ENCODE results near the gene ARAP3. TPM values are rescaled to one million over a fixed set of nuclear protein-coding genes. Genes with fewer than 3 reads are reported as not detected.

Gene ARAP3
- total and polyA plus RNA-seq, 9 of the 15 experiments (the other 6 are each of a cell fraction or from before 2014, with no cell fraction given): 0.83 to 25.7 (median 6.4) TPM

GRCh38 chr5:141716009-141716408 is 34.0 kb upstream of the ARAP3 start:
- in situ Hi-C loops (cut with MboI): no loop called here
- ChIA-PET POLR2A (interaction anchor here (0.5 to 1.3 kb wide), 3 partner anchors 16 to 130 kb away, joined by 3 read pairs; no protein-coding TSS in a partner anchor), CTCF (ENCODE audit: low intra/inter-chr PET ratio) (no interaction called here)
- no peaks in the 10 kb centered on the region; the same call in 1 of the 2 replicates for H4K20me1 ChIP-seq (replicated peaks; ENCODE audit: control insufficient read depth, insufficient read depth, low read length)
- no peaks in the 10 kb centered on the region for H3K9me1 ChIP-seq (ENCODE audit: control insufficient read depth, insufficient read depth, low read length)
- peaks cover 2 to 44% of the 10 kb centered on the region in 2 experiments; a peak in 3 of 5 replicates for H3K27me3 ChIP-seq (ENCODE audit: control insufficient read depth in 2 of 2, insufficient read depth in 2 of 2, low read length in 2 of 2)
- no TSS peak for BruUV-seq (replicated peaks)
- intact Hi-C loops (cut with micrococcal nuclease): no loop called here
- no peak overlapping the region for H3K9ac ChIP-seq (ENCODE audit: insufficient read depth in 1 of 2, low read depth in 2 of 2, low read length in 2 of 2)
- no peak overlapping the region for H2AFZ ChIP-seq (ENCODE audit: low read depth, low read length)
- H3K4me3 ChIP-seq: no peak overlapping the region
- 2% methylated on average over 3 of the region's 3 CpGs for WGBS (ENCODE audit: insufficient coverage, low coverage, missing lambda C conversion rate)
- H3K4me1 ChIP-seq (replicated peaks in 1 of 2; ENCODE audit: control insufficient read depth in 2 of 2, insufficient read depth in 2 of 2, low read length in 2 of 2): no peaks in the 10 kb centered on the region; a peak in 1 of 5 replicates
- no peaks in the 10 kb centered on the region for H3K79me2 ChIP-seq (ENCODE audit: control insufficient read depth, insufficient read depth, low read length)
- no peak overlapping the region for H3K4me2 ChIP-seq (ENCODE audit: insufficient read depth, low read length)
- no peaks in the 10 kb centered on the region for H3K36me3 ChIP-seq (ENCODE audit: control insufficient read depth, insufficient read depth, low read length)
- no peak for TF ChIP-seq FOS (IDR thresholded peaks at IDR 0.05; ENCODE audit: extremely low read depth, insufficient read length)
- no peak for TF ChIP-seq KLF1 (tag; IDR thresholded peaks at IDR 0.05)
- TF ChIP-seq TOE1 (IDR thresholded peaks at IDR 0.05; ENCODE audit: borderline replicate concordance): no peak
- TF ChIP-seq TOE1 (CRISPR knock-in tag; IDR thresholded peaks at IDR 0.05; ENCODE audit: borderline replicate concordance, low read depth): no peak
- TF ChIP-seq, protein P1, sequence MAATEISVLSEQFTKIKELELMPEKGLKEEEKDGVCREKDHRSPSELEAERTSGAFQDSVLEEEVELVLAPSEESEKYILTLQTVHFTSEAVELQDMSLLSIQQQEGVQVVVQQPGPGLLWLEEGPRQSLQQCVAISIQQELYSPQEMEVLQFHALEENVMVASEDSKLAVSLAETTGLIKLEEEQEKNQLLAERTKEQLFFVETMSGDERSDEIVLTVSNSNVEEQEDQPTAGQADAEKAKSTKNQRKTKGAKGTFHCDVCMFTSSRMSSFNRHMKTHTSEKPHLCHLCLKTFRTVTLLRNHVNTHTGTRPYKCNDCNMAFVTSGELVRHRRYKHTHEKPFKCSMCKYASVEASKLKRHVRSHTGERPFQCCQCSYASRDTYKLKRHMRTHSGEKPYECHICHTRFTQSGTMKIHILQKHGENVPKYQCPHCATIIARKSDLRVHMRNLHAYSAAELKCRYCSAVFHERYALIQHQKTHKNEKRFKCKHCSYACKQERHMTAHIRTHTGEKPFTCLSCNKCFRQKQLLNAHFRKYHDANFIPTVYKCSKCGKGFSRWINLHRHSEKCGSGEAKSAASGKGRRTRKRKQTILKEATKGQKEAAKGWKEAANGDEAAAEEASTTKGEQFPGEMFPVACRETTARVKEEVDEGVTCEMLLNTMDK (IDR thresholded peaks at IDR 0.05; ENCODE audit: borderline replicate concordance, insufficient read depth, low read depth, low read length, poor library complexity, severe bottlenecking): no peak
- no peak for TF ChIP-seq IRF2 (CRISPR knock-in tag; IDR thresholded peaks at IDR 0.05)
- TF ChIP-seq ZNF165 (CRISPR knock-in tag; IDR thresholded peaks at IDR 0.05; ENCODE audit: borderline replicate concordance): no peak
- no peak for TF ChIP-seq NELFE (IDR thresholded peaks at IDR 0.05; ENCODE audit: insufficient read depth, insufficient read length)
- no peak for TF ChIP-seq RCOR1 (IDR thresholded peaks at IDR 0.05; ENCODE audit: borderline replicate concordance in 1 of 2, low read depth in 2 of 2, low read length in 2 of 2)
- no peak for TF ChIP-seq FOXJ3 (CRISPR knock-in tag; IDR thresholded peaks at IDR 0.05)
- TF ChIP-seq XRCC3 (IDR thresholded peaks at IDR 0.05): no peak
- no peak for TF ChIP-seq ZNF282 (CRISPR knock-in tag; IDR thresholded peaks at IDR 0.05)
- no peak for TF ChIP-seq MTF1 (CRISPR knock-in tag; IDR thresholded peaks at IDR 0.05; ENCODE audit: borderline replicate concordance)
- no peak for TF ChIP-seq PHF8 (IDR thresholded peaks at IDR 0.05; ENCODE audit: borderline replicate concordance, low read length)
- TF ChIP-seq DACH1 (IDR thresholded peaks at IDR 0.05; ENCODE audit: partially characterized antibody): no peak
- H3K27ac ChIP-seq (ENCODE audit: extremely low read depth, low read depth, low read length): no peak overlapping the region
- no peak for FAIRE-seq
- H3K9me3 ChIP-seq (replicated peaks; ENCODE audit: control insufficient read depth, insufficient read depth, low read depth, low read length): no peaks in the 10 kb centered on the region; the same call in 1 of the 2 replicates
- no peak for DNase-seq (ENCODE audit: extremely low read depth in 1 of 4, low spot score in 3 of 4)
- ATAC-seq: no peak

Data from K562 (cell line).